ENCODE measurements around the gene NDUFB2. TPM values are rescaled to one million over a fixed set of nuclear protein-coding genes. Genes with fewer than 3 reads are reported as not detected.

The NDUFB2 gene
- total RNA-seq, 1 experiment from 2014 or later, result 152 TPM

DNA sequence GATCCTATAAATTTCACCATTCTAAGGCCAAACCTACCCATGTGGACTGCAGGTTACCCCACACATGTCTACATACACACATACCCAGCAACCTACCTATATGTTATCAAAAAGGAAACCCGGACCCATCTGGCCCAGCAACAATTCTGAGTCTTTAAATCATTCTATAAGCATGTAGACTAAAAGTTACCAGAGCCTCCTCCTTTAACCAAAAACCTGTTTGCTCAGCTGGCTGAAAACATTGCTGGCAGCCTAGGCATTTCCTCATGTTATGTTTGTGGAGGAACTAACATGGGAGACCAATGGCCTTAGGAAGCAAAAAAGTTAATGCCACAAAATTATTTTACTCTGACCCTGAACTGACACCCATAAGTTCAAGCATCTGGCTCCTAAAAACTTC is 29.0 kb upstream of the NDUFB2 start:
- ATAC-seq (no peak), DNase-seq (ENCODE audit: low spot score) (no peak)
- TF ChIP-seq, protein P1, sequence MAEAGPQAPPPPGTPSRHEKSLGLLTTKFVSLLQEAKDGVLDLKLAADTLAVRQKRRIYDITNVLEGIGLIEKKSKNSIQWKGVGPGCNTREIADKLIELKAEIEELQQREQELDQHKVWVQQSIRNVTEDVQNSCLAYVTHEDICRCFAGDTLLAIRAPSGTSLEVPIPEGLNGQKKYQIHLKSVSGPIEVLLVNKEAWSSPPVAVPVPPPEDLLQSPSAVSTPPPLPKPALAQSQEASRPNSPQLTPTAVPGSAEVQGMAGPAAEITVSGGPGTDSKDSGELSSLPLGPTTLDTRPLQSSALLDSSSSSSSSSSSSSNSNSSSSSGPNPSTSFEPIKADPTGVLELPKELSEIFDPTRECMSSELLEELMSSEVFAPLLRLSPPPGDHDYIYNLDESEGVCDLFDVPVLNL (CRISPR knock-in tag; IDR thresholded peaks at IDR 0.05; ENCODE audit: borderline replicate concordance, low read depth), result no peak
- Mint-ChIP-seq H3K27ac (no peak overlapping the region), H3K36me3 (no peaks in the 10 kb centered on the region), H3K9me3 (no peaks in the 10 kb centered on the region), H3K4me3 (no peak overlapping the region), H3K27me3 (ENCODE audit: low read depth) (peaks cover 11% of the 10 kb centered on the region; the same call in 1 of the 2 replicates), H3K4me1 (peaks cover 11% of the 10 kb centered on the region)
- POLR2A ChIA-PET, result no interaction called here
- CTCF ChIA-PET, result interaction anchor here (1.0 to 1.5 kb wide), 2 partner anchors 14 to 24 kb away, joined by 3 to 4 read pairs; no protein-coding TSS in a partner anchor

DNA sequence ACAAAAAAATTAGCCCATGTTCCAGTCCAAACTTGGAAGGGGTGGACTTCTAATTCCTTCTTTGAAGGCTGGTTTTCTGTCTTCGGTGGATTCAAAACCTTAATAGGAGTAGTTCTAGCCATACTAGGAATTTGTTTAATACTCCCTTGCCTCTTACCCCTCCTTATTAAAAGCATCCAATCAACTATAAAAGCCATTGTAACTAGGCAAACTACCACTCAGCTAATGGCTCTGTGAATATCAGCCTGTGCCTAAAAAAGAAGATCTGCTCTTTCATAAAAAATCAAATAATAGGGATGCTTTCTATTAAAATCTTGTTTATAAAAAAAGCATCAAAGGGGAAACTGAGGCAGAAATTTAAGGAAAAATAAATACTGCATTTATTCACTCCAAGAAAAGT is 27.9 kb upstream of the NDUFB2 start:
- H3K4me1 Mint-ChIP-seq, result peaks cover 11% of the 10 kb centered on the region
- POLR2A ChIA-PET, result interaction anchor here (0.7 kb wide), 1 partner anchor 73 kb away, joined by 3 read pairs; no protein-coding TSS in a partner anchor
- no peak overlapping the region for H3K27ac Mint-ChIP-seq
- no peaks in the 10 kb centered on the region for H3K36me3 Mint-ChIP-seq
- H3K9me3 Mint-ChIP-seq, result no peaks in the 10 kb centered on the region
- H3K4me3 Mint-ChIP-seq, result no peak overlapping the region
- no peak for TF ChIP-seq TP53 (CRISPR knock-in tag; IDR thresholded peaks at IDR 0.05)
- TF ChIP-seq NFE2L1 (CRISPR knock-in tag; IDR thresholded peaks at IDR 0.05), result no peak
- no peak for TF ChIP-seq MYBL2 (CRISPR knock-in tag; IDR thresholded peaks at IDR 0.05)
- TF ChIP-seq ZNF425 (CRISPR knock-in tag; conservative IDR thresholded peaks at IDR 0.05), result no peak
- TF ChIP-seq, protein P1 (CRISPR knock-in tag; IDR thresholded peaks at IDR 0.05; ENCODE audit: borderline replicate concordance, low read depth), result no peak
- TF ChIP-seq ETV6 (CRISPR knock-in tag; IDR thresholded peaks at IDR 0.05), result no peak
- no peak for TF ChIP-seq IRF1 (CRISPR knock-in tag; IDR thresholded peaks at IDR 0.05)
- TF ChIP-seq MAX (CRISPR knock-in tag; IDR thresholded peaks at IDR 0.05), result no peak
- TF ChIP-seq FOXP4 (CRISPR knock-in tag; IDR thresholded peaks at IDR 0.05), result no peak
- no peak for TF ChIP-seq CREB1 (CRISPR knock-in tag; IDR thresholded peaks at IDR 0.05)
- TF ChIP-seq, protein P2, sequence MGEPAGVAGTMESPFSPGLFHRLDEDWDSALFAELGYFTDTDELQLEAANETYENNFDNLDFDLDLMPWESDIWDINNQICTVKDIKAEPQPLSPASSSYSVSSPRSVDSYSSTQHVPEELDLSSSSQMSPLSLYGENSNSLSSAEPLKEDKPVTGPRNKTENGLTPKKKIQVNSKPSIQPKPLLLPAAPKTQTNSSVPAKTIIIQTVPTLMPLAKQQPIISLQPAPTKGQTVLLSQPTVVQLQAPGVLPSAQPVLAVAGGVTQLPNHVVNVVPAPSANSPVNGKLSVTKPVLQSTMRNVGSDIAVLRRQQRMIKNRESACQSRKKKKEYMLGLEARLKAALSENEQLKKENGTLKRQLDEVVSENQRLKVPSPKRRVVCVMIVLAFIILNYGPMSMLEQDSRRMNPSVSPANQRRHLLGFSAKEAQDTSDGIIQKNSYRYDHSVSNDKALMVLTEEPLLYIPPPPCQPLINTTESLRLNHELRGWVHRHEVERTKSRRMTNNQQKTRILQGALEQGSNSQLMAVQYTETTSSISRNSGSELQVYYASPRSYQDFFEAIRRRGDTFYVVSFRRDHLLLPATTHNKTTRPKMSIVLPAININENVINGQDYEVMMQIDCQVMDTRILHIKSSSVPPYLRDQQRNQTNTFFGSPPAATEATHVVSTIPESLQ (CRISPR knock-in tag; IDR thresholded peaks at IDR 0.05), result no peak
- no peak for TF ChIP-seq ZNF281 (CRISPR knock-in tag; IDR thresholded peaks at IDR 0.05)
- no peak for TF ChIP-seq JAZF1 (CRISPR knock-in tag; IDR thresholded peaks at IDR 0.05)
- no peak for TF ChIP-seq CREM (CRISPR knock-in tag; IDR thresholded peaks at IDR 0.05)
- TF ChIP-seq, protein P3, sequence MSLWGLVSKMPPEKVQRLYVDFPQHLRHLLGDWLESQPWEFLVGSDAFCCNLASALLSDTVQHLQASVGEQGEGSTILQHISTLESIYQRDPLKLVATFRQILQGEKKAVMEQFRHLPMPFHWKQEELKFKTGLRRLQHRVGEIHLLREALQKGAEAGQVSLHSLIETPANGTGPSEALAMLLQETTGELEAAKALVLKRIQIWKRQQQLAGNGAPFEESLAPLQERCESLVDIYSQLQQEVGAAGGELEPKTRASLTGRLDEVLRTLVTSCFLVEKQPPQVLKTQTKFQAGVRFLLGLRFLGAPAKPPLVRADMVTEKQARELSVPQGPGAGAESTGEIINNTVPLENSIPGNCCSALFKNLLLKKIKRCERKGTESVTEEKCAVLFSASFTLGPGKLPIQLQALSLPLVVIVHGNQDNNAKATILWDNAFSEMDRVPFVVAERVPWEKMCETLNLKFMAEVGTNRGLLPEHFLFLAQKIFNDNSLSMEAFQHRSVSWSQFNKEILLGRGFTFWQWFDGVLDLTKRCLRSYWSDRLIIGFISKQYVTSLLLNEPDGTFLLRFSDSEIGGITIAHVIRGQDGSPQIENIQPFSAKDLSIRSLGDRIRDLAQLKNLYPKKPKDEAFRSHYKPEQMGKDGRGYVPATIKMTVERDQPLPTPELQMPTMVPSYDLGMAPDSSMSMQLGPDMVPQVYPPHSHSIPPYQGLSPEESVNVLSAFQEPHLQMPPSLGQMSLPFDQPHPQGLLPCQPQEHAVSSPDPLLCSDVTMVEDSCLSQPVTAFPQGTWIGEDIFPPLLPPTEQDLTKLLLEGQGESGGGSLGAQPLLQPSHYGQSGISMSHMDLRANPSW (CRISPR knock-in tag; conservative IDR thresholded peaks at IDR 0.05; ENCODE audit: low read depth), result no peak
- no peak for TF ChIP-seq SOX15 (CRISPR knock-in tag; IDR thresholded peaks at IDR 0.05)
- TF ChIP-seq TEAD4 (CRISPR knock-in tag; IDR thresholded peaks at IDR 0.05), result no peak
- TF ChIP-seq RORB (CRISPR knock-in tag; IDR thresholded peaks at IDR 0.05), result no peak
- peaks cover 11% of the 10 kb centered on the region; the same call in 1 of the 2 replicates for H3K27me3 Mint-ChIP-seq (ENCODE audit: low read depth)
- ATAC-seq, result no peak
- no peak for DNase-seq (ENCODE audit: low spot score)
- CTCF ChIA-PET, result interaction anchor here (1.2 to 1.5 kb wide), 2 partner anchors 15 to 151 kb away, joined by 3 to 4 read pairs; no protein-coding TSS in a partner anchor

All from WTC11 (cell line).